A673 (cell line): ENCODE results near the gene ZNF714. TPM values are rescaled to one million over a fixed set of nuclear protein-coding genes. Genes with fewer than 3 reads are reported as not detected.

Experiments used
- BruUV-seq: library from RNA; stranded (reverse); fragments of 400-500 nt; replicated peaks from 2 replicates; lab custom pipeline; 2021; lab: Mats Ljungman, UMichigan
- CTCF ChIA-PET: fragments of 300-600 bp; sonication (Branson Sonifier 250); formaldehyde crosslinking; loops from one replicate; lab custom pipeline; 2022; ENCODE audit warnings: antibody characterized with exemption; lab: Charles Lee
- POLR2A ChIA-PET: fragments of 300-600 bp; sonication (Branson Sonifier 250); formaldehyde crosslinking; loops from one replicate; lab custom pipeline; 2022; ENCODE audit warnings: antibody characterized with exemption; ENCODE audit not compliant: low non-redundant PET; lab: Charles Lee
- DNase-seq: peaks from one replicate; pipeline ENCODE4 v3.0.0-alpha.2; 2015; ENCODE audit warnings: low spot score
- H3K27ac ChIP-seq: fragments of 200-600 bp; sonication (generic); 2 replicates; pipeline ENCODE4 v1.5.1; 2016; ENCODE audit warnings: mixed run types, low read depth, mild to moderate bottlenecking, mixed read lengths, antibody characterized with exemption, low read length; ENCODE audit not compliant: poor library complexity, severe bottlenecking
- H3K27me3 ChIP-seq: fragments of 200-600 bp; sonication (generic); replicated peaks from 2 replicates; pipeline ENCODE4 v1.6.1; 2017; ENCODE audit warnings: mixed run types, low read depth, mild to moderate bottlenecking, mixed read lengths, antibody characterized with exemption, low read length; ENCODE audit not compliant: insufficient read depth, poor library complexity
- H3K36me3 ChIP-seq: fragments of 200-600 bp; sonication (generic); 2 replicates; pipeline ENCODE4 v1.6.1; 2016; ENCODE audit warnings: mixed run types, mild to moderate bottlenecking, mixed read lengths, antibody characterized with exemption, low read length; ENCODE audit not compliant: insufficient read depth, poor library complexity, severe bottlenecking
- H3K4me1 ChIP-seq: fragments of 200-600 bp; sonication (generic); 2 replicates; pipeline ENCODE4 v1.6.1; 2017; ENCODE audit warnings: mixed run types, mild to moderate bottlenecking, mixed read lengths, antibody characterized with exemption, low read length; ENCODE audit not compliant: insufficient read depth, poor library complexity, severe bottlenecking
- H3K4me3 ChIP-seq: fragments of 200-600 bp; sonication (generic); 2 replicates; pipeline ENCODE4 v1.5.1; 2016; ENCODE audit warnings: low read depth, mixed run types, mild to moderate bottlenecking, mixed read lengths, low read length; ENCODE audit not compliant: poor library complexity, severe bottlenecking
- H3K9me3 ChIP-seq: fragments of 200-600 bp; sonication (generic); 2 replicates; pipeline ENCODE4 v1.6.1; 2016; ENCODE audit warnings: mixed run types, low read depth, mild to moderate bottlenecking, mixed read lengths, antibody characterized with exemption, low read length; ENCODE audit not compliant: poor library complexity, severe bottlenecking
- EZH2 ChIP-seq: fragments of 200-600 bp; sonication (generic); IDR thresholded peaks from 2 replicates; pipeline ENCODE4 v1.6.1; 2017; ENCODE audit warnings: borderline replicate concordance, low read depth, mild to moderate bottlenecking, mixed read lengths, antibody characterized with exemption, low read length; ENCODE audit not compliant: poor library complexity, severe bottlenecking
- intact Hi-C: fragments of 100-400 bp; cut with micrococcal nuclease; formaldehyde crosslinking; loops from one replicate; pipeline ENCODE4 v1.10.0; 2022; ENCODE audit not compliant: unreplicated experiment
- total RNA-seq: library from RNA; stranded (reverse); gene quantifications from 2 replicates; pipeline ENCODE4 v1.2.3, GENCODE V29; 2021
- TF ChIP-seq, protein P1 (sequence below): fragments of 300-800, 200-600 bp; sonication (generic); conservative IDR thresholded peaks from 2 replicates; pipeline ENCODE4 v1.5.1; 2017; ENCODE audit warnings: low read depth, mild to moderate bottlenecking, antibody characterized with exemption, low read length, moderate library complexity, mixed read lengths

The ZNF714 gene
- total RNA-seq, 1 experiment from 2014 or later = 21.3 TPM

DNA sequence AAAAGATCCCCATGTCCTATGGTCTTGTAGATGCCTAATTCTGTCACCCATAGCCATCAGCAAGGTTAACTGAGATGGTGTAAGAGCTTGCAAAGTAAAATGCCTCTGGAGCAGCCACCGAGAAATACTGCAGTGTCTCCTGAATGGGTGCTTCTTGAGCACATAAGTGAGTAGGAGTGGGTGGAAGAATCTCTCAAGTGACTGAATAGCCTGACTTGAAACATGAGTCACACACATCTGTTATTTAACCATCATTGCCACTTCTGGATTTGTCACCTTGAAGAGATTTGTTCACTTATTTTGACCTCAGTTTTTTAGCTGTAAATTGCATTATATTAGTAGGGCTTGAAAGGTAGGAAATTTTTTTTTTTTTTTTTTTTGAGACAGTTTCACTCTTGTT, 2.3 kb downstream of the ZNF714 start:
- TF ChIP-seq, protein P1, sequence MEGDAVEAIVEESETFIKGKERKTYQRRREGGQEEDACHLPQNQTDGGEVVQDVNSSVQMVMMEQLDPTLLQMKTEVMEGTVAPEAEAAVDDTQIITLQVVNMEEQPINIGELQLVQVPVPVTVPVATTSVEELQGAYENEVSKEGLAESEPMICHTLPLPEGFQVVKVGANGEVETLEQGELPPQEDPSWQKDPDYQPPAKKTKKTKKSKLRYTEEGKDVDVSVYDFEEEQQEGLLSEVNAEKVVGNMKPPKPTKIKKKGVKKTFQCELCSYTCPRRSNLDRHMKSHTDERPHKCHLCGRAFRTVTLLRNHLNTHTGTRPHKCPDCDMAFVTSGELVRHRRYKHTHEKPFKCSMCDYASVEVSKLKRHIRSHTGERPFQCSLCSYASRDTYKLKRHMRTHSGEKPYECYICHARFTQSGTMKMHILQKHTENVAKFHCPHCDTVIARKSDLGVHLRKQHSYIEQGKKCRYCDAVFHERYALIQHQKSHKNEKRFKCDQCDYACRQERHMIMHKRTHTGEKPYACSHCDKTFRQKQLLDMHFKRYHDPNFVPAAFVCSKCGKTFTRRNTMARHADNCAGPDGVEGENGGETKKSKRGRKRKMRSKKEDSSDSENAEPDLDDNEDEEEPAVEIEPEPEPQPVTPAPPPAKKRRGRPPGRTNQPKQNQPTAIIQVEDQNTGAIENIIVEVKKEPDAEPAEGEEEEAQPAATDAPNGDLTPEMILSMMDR = no peak
- no peak for TF ChIP-seq EZH2
- Histone ChIP-seq H3K9me3 (no peaks in the 10 kb centered on the region), H3K27me3 (no peaks in the 10 kb centered on the region), H3K36me3 (peaks cover 16% of the 10 kb centered on the region), H3K27ac (no peak overlapping the region), H3K4me1 (peaks cover 14% of the 10 kb centered on the region), H3K4me3 (no peak overlapping the region)
- CTCF ChIA-PET = no interaction called here
- DNase-seq = peak; percentile 46
- intact Hi-C loops = no loop called here
- no TSS peak for BruUV-seq
- POLR2A ChIA-PET = no interaction called here

- H3K9me3 ChIP-seq = no peaks in the 10 kb centered on the region
- ChIA-PET CTCF (no interaction called here), POLR2A (no interaction called here)
- peaks cover 16% of the 10 kb centered on the region for H3K36me3 ChIP-seq
- BruUV-seq = no TSS peak
- intact Hi-C loops = no loop called here
- TF ChIP-seq EZH2 = no peak
- TF ChIP-seq, protein P1 = no peak
- H3K27me3 ChIP-seq = no peaks in the 10 kb centered on the region
- no peak overlapping the region for H3K27ac ChIP-seq
- no peak for DNase-seq
- peaks cover 18% of the 10 kb centered on the region for H3K4me1 ChIP-seq
- no peak overlapping the region for H3K4me3 ChIP-seq
Observed at GRCh38 chr19:21087871-21088270, 5.9 kb downstream of the ZNF714 start.

DNA sequence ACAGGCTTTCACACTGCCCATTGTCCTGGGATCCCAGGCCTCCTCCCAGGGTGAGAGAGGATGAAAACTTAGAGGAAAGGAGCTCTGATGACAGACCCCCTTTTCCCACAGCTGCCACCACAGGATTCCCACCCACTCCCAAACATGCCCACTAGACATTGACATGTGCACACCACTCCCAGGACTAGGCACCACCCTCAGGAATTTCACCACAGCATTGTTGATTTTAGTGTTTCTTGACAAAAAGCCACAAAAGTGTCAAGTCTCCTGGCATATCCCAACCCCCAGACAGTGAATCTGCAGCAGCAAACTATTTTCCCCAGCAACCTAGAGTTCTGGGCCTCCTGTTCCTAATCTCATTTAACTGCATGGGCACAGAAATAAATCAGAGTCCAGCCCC, 10.1 kb downstream of the ZNF714 start:
- no peak overlapping the region for H3K4me3 ChIP-seq
- peak; percentile 9 for DNase-seq
- no peaks in the 10 kb centered on the region for H3K27me3 ChIP-seq
- BruUV-seq = no TSS peak
- TF ChIP-seq EZH2 = no peak
- TF ChIP-seq, protein P1 = no peak
- H3K27ac ChIP-seq = no peak overlapping the region
- ChIA-PET POLR2A (no interaction called here), CTCF (no interaction called here)
- peaks cover 4% of the 10 kb centered on the region for H3K4me1 ChIP-seq
- intact Hi-C loops = no loop called here
- peaks cover 3% of the 10 kb centered on the region for H3K36me3 ChIP-seq
- no peaks in the 10 kb centered on the region for H3K9me3 ChIP-seq
